Measurements from ENCODE around the gene ARMC10. TPM values are rescaled to one million over a fixed set of nuclear protein-coding genes. Genes with fewer than 3 reads are reported as not detected.
"Not testable (repeated sequence)": the region's sequence is repeated elsewhere in the genome, so short reads cannot be mapped to it uniquely, and the experiment has no call there.

The ARMC10 gene
- total RNA-seq, 4 donors from 2014 or later = 12.7 to 50.7 (median 27.0) TPM

DNA sequence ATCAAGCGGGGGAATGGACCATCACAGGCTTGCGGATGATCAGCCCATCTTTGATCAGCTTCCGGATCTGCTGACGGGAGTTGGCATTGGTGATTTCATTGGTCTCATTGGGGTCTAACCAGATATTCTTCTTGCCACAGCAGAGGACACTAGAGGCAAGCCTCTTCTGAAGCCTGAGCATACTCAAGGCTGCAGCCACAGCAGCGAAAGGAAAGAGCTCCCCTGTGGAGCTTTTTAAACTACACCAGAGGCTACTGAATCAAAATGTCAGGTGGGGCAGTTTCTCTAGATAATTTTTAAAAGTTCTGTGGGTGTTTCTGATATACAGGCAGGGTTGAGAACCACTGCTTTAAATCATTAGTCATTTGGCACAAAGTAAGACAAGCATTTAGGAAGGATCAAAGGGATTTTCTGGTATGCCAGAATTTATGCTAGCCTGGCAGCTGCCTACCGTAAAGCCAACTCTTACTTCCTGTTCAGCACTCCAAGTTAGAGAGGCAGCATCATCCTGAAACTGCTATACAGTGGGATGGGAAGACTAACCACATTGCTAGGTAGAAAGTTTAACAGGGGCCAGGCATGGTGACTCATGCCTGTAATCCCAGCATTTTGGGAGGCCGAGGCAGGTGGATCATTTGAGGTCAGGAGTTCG lies 66.9 kb downstream of the ARMC10 start:
- 46 to 80% methylated on average over 1 to 8 of the region's 8 CpGs for WGBS, 2 donors (ENCODE audit: low coverage in 1 of 2)
- H3K4me1 ChIP-seq = peaks cover 5 to 54% (median 34%) of the 10 kb centered on the region in 4 donors
- H3K27ac ChIP-seq = peak overlapping the region; percentile 32 to 60 (median 44)
- intact Hi-C loops (cut with DNase I; ENCODE audit: low total_unique reads) (no loop called here), in situ Hi-C loops (cut with MboI; ENCODE audit: low pct_ligation_motif_present in 1 of 4, low pct_unique_long_range_greater_than_20kb in 1 of 4, low sequenced_read_pairs in 3 of 4) (no loop called here)
- H3K27me3 ChIP-seq = no peaks in the 10 kb centered on the region
- TF ChIP-seq POLR2A (IDR thresholded peaks at IDR 0.05) (no peak), EP300 (IDR thresholded peaks at IDR 0.05; ENCODE audit: low read depth) (no peak), POLR2AphosphoS5 (IDR thresholded peaks at IDR 0.05) (peak in 1 of 3 donors; percentile 6)
- TF ChIP-seq, protein P1, sequence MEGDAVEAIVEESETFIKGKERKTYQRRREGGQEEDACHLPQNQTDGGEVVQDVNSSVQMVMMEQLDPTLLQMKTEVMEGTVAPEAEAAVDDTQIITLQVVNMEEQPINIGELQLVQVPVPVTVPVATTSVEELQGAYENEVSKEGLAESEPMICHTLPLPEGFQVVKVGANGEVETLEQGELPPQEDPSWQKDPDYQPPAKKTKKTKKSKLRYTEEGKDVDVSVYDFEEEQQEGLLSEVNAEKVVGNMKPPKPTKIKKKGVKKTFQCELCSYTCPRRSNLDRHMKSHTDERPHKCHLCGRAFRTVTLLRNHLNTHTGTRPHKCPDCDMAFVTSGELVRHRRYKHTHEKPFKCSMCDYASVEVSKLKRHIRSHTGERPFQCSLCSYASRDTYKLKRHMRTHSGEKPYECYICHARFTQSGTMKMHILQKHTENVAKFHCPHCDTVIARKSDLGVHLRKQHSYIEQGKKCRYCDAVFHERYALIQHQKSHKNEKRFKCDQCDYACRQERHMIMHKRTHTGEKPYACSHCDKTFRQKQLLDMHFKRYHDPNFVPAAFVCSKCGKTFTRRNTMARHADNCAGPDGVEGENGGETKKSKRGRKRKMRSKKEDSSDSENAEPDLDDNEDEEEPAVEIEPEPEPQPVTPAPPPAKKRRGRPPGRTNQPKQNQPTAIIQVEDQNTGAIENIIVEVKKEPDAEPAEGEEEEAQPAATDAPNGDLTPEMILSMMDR (IDR thresholded peaks at IDR 0.05) = no peak
- H3K9me3 ChIP-seq = no peaks in the 10 kb centered on the region
- no peaks in the 10 kb centered on the region for H3K36me3 ChIP-seq
- no peak overlapping the region for H3K4me3 ChIP-seq
- no peak for DNase-seq

GRCh38 chr7:103142494-103142893 lies 67.6 kb downstream of the ARMC10 start:
- Histone ChIP-seq H3K4me3 (no peak overlapping the region), H3K4me1 (peaks cover 5 to 60% (median 37%) of the 10 kb centered on the region in 4 donors), H3K36me3 (no peaks in the 10 kb centered on the region), H3K27me3 (no peaks in the 10 kb centered on the region), H3K27ac (peak overlapping the region in 3 of 4 donors; percentile 32 to 60 (median 38)), H3K9me3 (no peaks in the 10 kb centered on the region)
- DNase-seq = no peak
- intact Hi-C loops (cut with DNase I; ENCODE audit: low total_unique reads) (no loop called here), in situ Hi-C loops (cut with MboI; ENCODE audit: low pct_ligation_motif_present in 1 of 4, low pct_unique_long_range_greater_than_20kb in 1 of 4, low sequenced_read_pairs in 3 of 4) (no loop called here)
- WGBS, 2 donors (ENCODE audit: low coverage in 1 of 2) = 93 to 100% methylated on average over 1 of the region's 1 CpG
- TF ChIP-seq POLR2AphosphoS5 (IDR thresholded peaks at IDR 0.05) = no peak
- TF ChIP-seq EP300 (IDR thresholded peaks at IDR 0.05; ENCODE audit: low read depth) = no peak
- no peak for TF ChIP-seq POLR2A (IDR thresholded peaks at IDR 0.05)
- TF ChIP-seq, protein P1 (IDR thresholded peaks at IDR 0.05) = no peak

- Histone ChIP-seq H3K36me3 (no peaks in the 10 kb centered on the region), H3K27ac (peak overlapping the region in 1 of 4 donors; percentile 57), H3K4me1 (peaks cover 5 to 66% (median 37%) of the 10 kb centered on the region in 4 donors), H3K4me3 (no peak overlapping the region), H3K9me3 (no peaks in the 10 kb centered on the region), H3K27me3 (no peaks in the 10 kb centered on the region)
- 43 to 80% methylated on average over 1 of the region's 1 CpG for WGBS, 2 donors (ENCODE audit: low coverage in 1 of 2)
- in situ Hi-C loops (cut with MboI; ENCODE audit: low pct_ligation_motif_present in 1 of 4, low pct_unique_long_range_greater_than_20kb in 1 of 4, low sequenced_read_pairs in 3 of 4) (no loop called here), intact Hi-C loops (cut with DNase I; ENCODE audit: low total_unique reads) (no loop called here)
- DNase-seq = peak; percentile 53
- TF ChIP-seq, protein P1 (IDR thresholded peaks at IDR 0.05) = no peak
- no peak for TF ChIP-seq POLR2A (IDR thresholded peaks at IDR 0.05)
- TF ChIP-seq EP300 (IDR thresholded peaks at IDR 0.05; ENCODE audit: low read depth) = no peak
- TF ChIP-seq POLR2AphosphoS5 (IDR thresholded peaks at IDR 0.05) = no peak
Observed at GRCh38 chr7:103143868-103144267, 68.9 kb downstream of the ARMC10 start.

DNA sequence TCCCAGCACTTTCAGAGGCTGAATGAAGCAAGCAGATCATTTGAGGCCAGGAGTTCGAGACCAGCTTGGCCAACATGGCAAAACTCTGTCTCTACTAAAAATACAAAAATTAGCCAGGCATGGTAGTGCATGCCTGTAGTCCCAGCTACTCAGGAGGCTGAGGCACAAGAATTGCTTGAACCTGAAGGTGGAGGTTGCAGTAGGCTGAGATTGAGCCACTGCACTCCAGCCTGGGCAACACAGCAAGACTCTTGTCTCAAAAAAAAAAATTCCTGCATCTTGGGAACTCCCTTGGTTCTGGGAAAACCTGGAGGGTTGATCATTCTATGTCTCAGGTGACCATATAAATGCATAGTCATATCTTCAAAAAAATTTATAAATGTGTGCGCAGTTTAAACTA lies 69.8 kb downstream of the ARMC10 start:
- in situ Hi-C loops (cut with MboI; ENCODE audit: low pct_ligation_motif_present in 1 of 4, low pct_unique_long_range_greater_than_20kb in 1 of 4, low sequenced_read_pairs in 3 of 4) = not testable (repeated sequence)
- Histone ChIP-seq H3K27ac (peak overlapping the region in 2 of 4 donors; percentile 19 to 57), H3K4me1 (peaks cover 5 to 65% (median 39%) of the 10 kb centered on the region in 4 donors)

More for the DNA sequence above, 69.8 kb downstream of the ARMC10 start:
- H3K27me3 ChIP-seq; H3K36me3 ChIP-seq; intact Hi-C loops (cut with DNase I; ENCODE audit: low total_unique reads); H3K9me3 ChIP-seq; DNase-seq; H3K4me3 ChIP-seq: not testable (repeated sequence)
- WGBS, 2 donors (ENCODE audit: low coverage in 1 of 2) = 91 to 100% methylated on average over 1 to 2 of the region's 2 CpGs
